Astrocyte (in vitro differentiated cells and primary cell): ENCODE measurements around the gene GALNT2. TPM values are rescaled to one million over a fixed set of nuclear protein-coding genes. Genes with fewer than 3 reads are reported as not detected.
A peak's percentile ranks its signal among the peaks of the same experiment; 100 is the strongest.

Experiments
- DNase-seq: peaks from one replicate; pipeline ENCODE4 v3.0.0-alpha.2; 2010; ENCODE audit warnings: low read depth
- FAIRE-seq: peaks from 2 replicates; lab custom pipeline; 2011; peaks lifted over from hg19 to GRCh38; lab: Jason Lieb, UNC
- H2AFZ ChIP-seq: 2 replicates; pipeline ENCODE4 v1.6.0; 2012; ENCODE audit warnings: low read depth, low read length, inconsistent platforms
- H3K27ac ChIP-seq: 2 replicates; pipeline ENCODE4 v1.5.1; 2011; ENCODE audit warnings: low read depth, low read length, inconsistent platforms
- H3K27me3 ChIP-seq: 2 replicates; pipeline ENCODE4 v1.6.0; 2011; ENCODE audit warnings: low read length, inconsistent platforms; ENCODE audit not compliant: insufficient read depth
- H3K36me3 ChIP-seq: 2 replicates; pipeline ENCODE4 v1.5.1; 2011; ENCODE audit warnings: low read length, inconsistent platforms; ENCODE audit not compliant: insufficient read depth
- H3K4me1 ChIP-seq: 2 replicates; pipeline ENCODE4 v1.5.1; 2011; ENCODE audit warnings: low read length, inconsistent platforms; ENCODE audit not compliant: insufficient read depth
- H3K4me2 ChIP-seq: 2 replicates; pipeline ENCODE4 v1.6.0; 2012; ENCODE audit warnings: low read length, inconsistent platforms
- H3K4me3 ChIP-seq: 2 replicates; pipeline ENCODE4 v1.5.1; 2011; ENCODE audit warnings: low read depth, mild to moderate bottlenecking, low read length, inconsistent platforms; ENCODE audit not compliant: insufficient read depth
- H3K79me2 ChIP-seq: 2 replicates; pipeline ENCODE4 v1.6.0; 2012; ENCODE audit warnings: mild to moderate bottlenecking, low read length, inconsistent platforms; ENCODE audit not compliant: insufficient read depth
- H3K9ac ChIP-seq: 2 replicates; pipeline ENCODE4 v1.6.0; 2012; ENCODE audit warnings: mild to moderate bottlenecking, low read length, inconsistent platforms
- H3K9me3 ChIP-seq: 2 replicates; pipeline ENCODE4 v1.5.1; 2012; ENCODE audit warnings: low read depth, mild to moderate bottlenecking, low read length, inconsistent platforms; ENCODE audit not compliant: insufficient read depth
- H4K20me1 ChIP-seq: 2 replicates; pipeline ENCODE4 v1.6.0; 2012; ENCODE audit warnings: low read length, inconsistent platforms; ENCODE audit not compliant: insufficient read depth
- H3K27ac Mint-ChIP-seq: one replicate; pipeline ENCODE4 v1.8.0; 2021; ENCODE audit warnings: mild to moderate bottlenecking, mixed read lengths; ENCODE audit not compliant: unreplicated experiment
- H3K27me3 Mint-ChIP-seq: one replicate; pipeline ENCODE4 v1.8.0; 2021; ENCODE audit warnings: low read depth, mixed read lengths; ENCODE audit not compliant: unreplicated experiment
- H3K36me3 Mint-ChIP-seq: one replicate; pipeline ENCODE4 v1.8.0; 2021; ENCODE audit warnings: low read depth, mixed read lengths; ENCODE audit not compliant: unreplicated experiment
- H3K4me1 Mint-ChIP-seq: one replicate; pipeline ENCODE4 v1.8.0; 2021; ENCODE audit warnings: low read depth, mixed read lengths; ENCODE audit not compliant: unreplicated experiment
- H3K4me3 Mint-ChIP-seq: one replicate; pipeline ENCODE4 v1.8.0; 2021; ENCODE audit warnings: mild to moderate bottlenecking, moderate library complexity, mixed read lengths; ENCODE audit not compliant: unreplicated experiment
- H3K9me3 Mint-ChIP-seq: one replicate; pipeline ENCODE4 v1.8.0; 2021; ENCODE audit warnings: mild to moderate bottlenecking, mixed read lengths; ENCODE audit not compliant: unreplicated experiment
- EZH2 ChIP-seq: IDR thresholded peaks from 2 replicates; pipeline ENCODE4 v1.6.1; 2012; ENCODE audit warnings: mild to moderate bottlenecking, low read length, inconsistent platforms; ENCODE audit not compliant: insufficient read depth
- total RNA-seq: library from RNA; stranded (reverse); gene quantifications from 2 replicates; pipeline ENCODE4 v1.2.1, GENCODE V29; 2021
- TF ChIP-seq, protein P1 (sequence below): IDR thresholded peaks from 2 replicates; pipeline ENCODE4 v1.5.1; 2011; ENCODE audit warnings: low read depth, mild to moderate bottlenecking, inconsistent platforms, low read length, moderate library complexity; ENCODE audit not compliant: insufficient read depth

Gene GALNT2
- total RNA-seq, 1 donor from 2014 or later: 507 TPM

DNA sequence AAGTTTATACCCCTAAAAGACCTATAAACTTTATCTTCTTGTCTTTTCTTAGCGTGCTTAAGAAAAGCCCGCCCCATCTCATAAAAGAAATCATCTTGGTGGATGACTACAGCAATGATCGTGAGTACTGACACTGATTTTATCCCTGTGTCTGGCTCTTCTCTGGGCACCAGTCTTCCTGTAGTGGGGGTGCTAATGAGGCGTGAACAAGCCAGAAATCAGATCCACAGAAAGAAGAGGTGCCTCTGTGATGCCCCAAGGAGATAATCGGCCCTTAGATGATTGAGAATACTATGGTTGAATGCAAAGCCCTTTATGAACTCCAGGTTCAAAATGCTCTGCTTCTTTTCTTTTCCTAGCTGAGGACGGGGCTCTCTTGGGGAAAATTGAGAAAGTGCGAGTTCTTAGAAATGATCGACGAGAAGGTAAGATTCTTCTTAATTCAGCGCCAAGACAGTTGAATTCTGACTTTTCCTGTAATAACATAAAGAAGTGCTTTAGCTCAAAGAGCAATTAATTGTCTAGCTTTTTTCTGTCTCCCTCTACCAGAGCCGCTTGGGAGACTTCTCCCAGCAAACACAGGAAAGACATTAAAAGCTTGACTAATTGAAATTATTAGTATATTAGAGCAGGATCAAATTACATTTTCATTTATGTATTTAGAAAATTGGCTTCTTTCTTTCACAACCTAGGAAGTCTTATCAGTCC, 169.4 kb downstream of the GALNT2 start:
- no peaks in the 10 kb centered on the region for H3K9me3 Mint-ChIP-seq
- Histone ChIP-seq H3K27ac (no peak overlapping the region), H3K79me2 (peaks cover 10% of the 10 kb centered on the region), H3K9ac (no peak overlapping the region), H3K36me3 (peaks cover 8% of the 10 kb centered on the region), H2AFZ (no peak overlapping the region), H3K9me3 (no peaks in the 10 kb centered on the region), H3K4me1 (peaks cover 17% of the 10 kb centered on the region), H3K27me3 (no peaks in the 10 kb centered on the region), H3K4me2 (no peak overlapping the region), H4K20me1 (peaks cover 24% of the 10 kb centered on the region), H3K4me3 (no peak overlapping the region)
- DNase-seq (no peak), FAIRE-seq (no peak)
- H3K4me1 Mint-ChIP-seq: peaks cover 24% of the 10 kb centered on the region
- TF ChIP-seq, protein P1, sequence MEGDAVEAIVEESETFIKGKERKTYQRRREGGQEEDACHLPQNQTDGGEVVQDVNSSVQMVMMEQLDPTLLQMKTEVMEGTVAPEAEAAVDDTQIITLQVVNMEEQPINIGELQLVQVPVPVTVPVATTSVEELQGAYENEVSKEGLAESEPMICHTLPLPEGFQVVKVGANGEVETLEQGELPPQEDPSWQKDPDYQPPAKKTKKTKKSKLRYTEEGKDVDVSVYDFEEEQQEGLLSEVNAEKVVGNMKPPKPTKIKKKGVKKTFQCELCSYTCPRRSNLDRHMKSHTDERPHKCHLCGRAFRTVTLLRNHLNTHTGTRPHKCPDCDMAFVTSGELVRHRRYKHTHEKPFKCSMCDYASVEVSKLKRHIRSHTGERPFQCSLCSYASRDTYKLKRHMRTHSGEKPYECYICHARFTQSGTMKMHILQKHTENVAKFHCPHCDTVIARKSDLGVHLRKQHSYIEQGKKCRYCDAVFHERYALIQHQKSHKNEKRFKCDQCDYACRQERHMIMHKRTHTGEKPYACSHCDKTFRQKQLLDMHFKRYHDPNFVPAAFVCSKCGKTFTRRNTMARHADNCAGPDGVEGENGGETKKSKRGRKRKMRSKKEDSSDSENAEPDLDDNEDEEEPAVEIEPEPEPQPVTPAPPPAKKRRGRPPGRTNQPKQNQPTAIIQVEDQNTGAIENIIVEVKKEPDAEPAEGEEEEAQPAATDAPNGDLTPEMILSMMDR: no peak
- no peak for TF ChIP-seq EZH2
- H3K27ac Mint-ChIP-seq: no peak overlapping the region
- H3K36me3 Mint-ChIP-seq: peaks cover 43% of the 10 kb centered on the region
- H3K4me3 Mint-ChIP-seq: no peak overlapping the region
- H3K27me3 Mint-ChIP-seq: no peaks in the 10 kb centered on the region

DNA sequence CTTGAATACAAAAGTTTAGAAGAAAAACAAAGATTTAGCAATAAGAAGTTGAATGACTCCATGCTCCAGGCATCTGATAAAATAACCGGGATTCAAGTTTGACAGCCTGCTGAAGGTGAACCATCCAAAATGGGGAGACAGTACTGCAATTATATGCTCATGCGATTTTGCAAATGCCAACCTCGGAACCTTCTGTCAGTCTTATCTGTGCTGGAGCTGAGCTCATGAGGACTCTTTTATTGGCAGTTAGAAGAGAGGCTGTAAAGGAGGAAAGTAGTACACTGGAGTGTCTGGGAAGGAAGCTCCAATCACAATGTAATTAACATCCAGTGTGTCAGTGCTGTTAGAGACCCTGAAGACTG, 170.0 kb downstream of the GALNT2 start:
- Mint-ChIP-seq H3K9me3 (no peaks in the 10 kb centered on the region), H3K4me1 (peaks cover 19% of the 10 kb centered on the region), H3K27ac (no peak overlapping the region), H3K4me3 (no peak overlapping the region), H3K36me3 (peaks cover 39% of the 10 kb centered on the region), H3K27me3 (no peaks in the 10 kb centered on the region)
- Histone ChIP-seq H3K4me1 (peaks cover 12% of the 10 kb centered on the region), H2AFZ (no peak overlapping the region), H3K79me2 (peaks cover 14% of the 10 kb centered on the region), H3K4me3 (no peak overlapping the region), H3K27me3 (no peaks in the 10 kb centered on the region), H4K20me1 (peaks cover 24% of the 10 kb centered on the region), H3K36me3 (peaks cover 12% of the 10 kb centered on the region), H3K9me3 (no peaks in the 10 kb centered on the region), H3K27ac (no peak overlapping the region), H3K4me2 (no peak overlapping the region), H3K9ac (no peak overlapping the region)
- FAIRE-seq (no peak), DNase-seq (peak; percentile 20)
- TF ChIP-seq EZH2: no peak
- TF ChIP-seq, protein P1: no peak

DNA sequence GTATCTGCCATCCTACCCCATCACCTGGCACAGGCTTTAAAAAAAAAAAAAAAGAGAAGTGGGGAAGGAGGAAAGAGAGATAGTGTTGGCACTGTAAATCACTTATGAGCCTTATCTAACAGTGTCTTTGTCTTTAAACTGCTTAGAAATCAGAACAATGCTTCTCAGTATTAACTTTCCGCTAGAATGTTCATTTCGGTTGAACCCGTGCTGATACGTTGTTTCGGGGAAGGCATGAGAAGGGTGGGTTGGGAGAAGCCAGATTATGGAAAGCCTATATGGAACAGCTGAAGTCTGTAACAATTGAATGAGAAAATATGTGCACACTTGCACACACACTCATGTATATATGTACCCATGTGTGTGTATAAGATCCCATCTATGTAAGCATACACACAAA, 170.8 kb downstream of the GALNT2 start:
- DNase-seq: no peak
- Histone ChIP-seq H3K36me3 (peaks cover 15% of the 10 kb centered on the region), H3K4me3 (no peak overlapping the region), H3K9me3 (no peaks in the 10 kb centered on the region), H3K4me2 (no peak overlapping the region), H3K9ac (no peak overlapping the region), H3K4me1 (peaks cover 6% of the 10 kb centered on the region), H3K27ac (no peak overlapping the region), H4K20me1 (peaks cover 21% of the 10 kb centered on the region), H3K27me3 (no peaks in the 10 kb centered on the region), H2AFZ (no peak overlapping the region), H3K79me2 (peaks cover 14% of the 10 kb centered on the region)
- FAIRE-seq: no peak
- Mint-ChIP-seq H3K9me3 (no peaks in the 10 kb centered on the region), H3K4me1 (peaks cover 17% of the 10 kb centered on the region), H3K27ac (no peak overlapping the region), H3K4me3 (no peak overlapping the region), H3K27me3 (no peaks in the 10 kb centered on the region), H3K36me3 (peaks cover 42% of the 10 kb centered on the region)
- TF ChIP-seq, protein P1: no peak
